ENCODE data around the gene KIF4B. TPM values are rescaled to one million over a fixed set of nuclear protein-coding genes. Genes with fewer than 3 reads are reported as not detected.

Gene KIF4B
- total RNA-seq, 1 donor from 2014 or later: not detected

GRCh38 chr5:155008669-155009068 lies 4.9 kb upstream of the KIF4B start:
- Mint-ChIP-seq H3K36me3 (ENCODE audit: unreplicated experiment) (no peaks in the 10 kb centered on the region), H3K4me3 (ENCODE audit: unreplicated experiment) (no peak overlapping the region), H3K27ac (ENCODE audit: unreplicated experiment) (no peak overlapping the region), H3K27me3 (ENCODE audit: unreplicated experiment) (peaks cover 23% of the 10 kb centered on the region), H3K9me3 (ENCODE audit: unreplicated experiment) (no peaks in the 10 kb centered on the region), H3K4me1 (ENCODE audit: unreplicated experiment) (no peaks in the 10 kb centered on the region)
- TF ChIP-seq CTCF (IDR thresholded peaks at IDR 0.05): no peak
- DNase-seq (ENCODE audit: extremely low spot score, unreplicated experiment): no peak

GRCh38 chr5:155010881-155011280 lies 2.7 kb upstream of the KIF4B start:
- H3K4me3 Mint-ChIP-seq (ENCODE audit: unreplicated experiment): no peak overlapping the region
- H3K4me1 Mint-ChIP-seq (ENCODE audit: unreplicated experiment): no peaks in the 10 kb centered on the region
- H3K9me3 Mint-ChIP-seq (ENCODE audit: unreplicated experiment): no peaks in the 10 kb centered on the region
- peaks cover 26% of the 10 kb centered on the region for H3K27me3 Mint-ChIP-seq (ENCODE audit: unreplicated experiment)
- no peak overlapping the region for H3K27ac Mint-ChIP-seq (ENCODE audit: unreplicated experiment)
- H3K36me3 Mint-ChIP-seq (ENCODE audit: unreplicated experiment): no peaks in the 10 kb centered on the region
- DNase-seq (ENCODE audit: extremely low spot score, unreplicated experiment): no peak
- no peak for TF ChIP-seq CTCF (IDR thresholded peaks at IDR 0.05)

- no peaks in the 10 kb centered on the region for H3K9me3 Mint-ChIP-seq (ENCODE audit: unreplicated experiment)
- H3K27ac Mint-ChIP-seq (ENCODE audit: unreplicated experiment): no peak overlapping the region
- H3K27me3 Mint-ChIP-seq (ENCODE audit: unreplicated experiment): peaks cover 22% of the 10 kb centered on the region
- no peaks in the 10 kb centered on the region for H3K36me3 Mint-ChIP-seq (ENCODE audit: unreplicated experiment)
- no peak overlapping the region for H3K4me3 Mint-ChIP-seq (ENCODE audit: unreplicated experiment)
- no peak for TF ChIP-seq CTCF (IDR thresholded peaks at IDR 0.05)
- no peaks in the 10 kb centered on the region for H3K4me1 Mint-ChIP-seq (ENCODE audit: unreplicated experiment)
- no peak for DNase-seq (ENCODE audit: extremely low spot score, unreplicated experiment)
Observed at GRCh38 chr5:155015239-155015638, 1.7 kb downstream of the KIF4B start.

GRCh38 chr5:155017610-155018009 lies 4.1 kb downstream of the KIF4B start:
- Mint-ChIP-seq H3K27ac (ENCODE audit: unreplicated experiment) (no peak overlapping the region), H3K36me3 (ENCODE audit: unreplicated experiment) (no peaks in the 10 kb centered on the region), H3K4me1 (ENCODE audit: unreplicated experiment) (no peaks in the 10 kb centered on the region), H3K9me3 (ENCODE audit: unreplicated experiment) (no peaks in the 10 kb centered on the region), H3K4me3 (ENCODE audit: unreplicated experiment) (no peak overlapping the region), H3K27me3 (ENCODE audit: unreplicated experiment) (peaks cover 9% of the 10 kb centered on the region)
- no peak for TF ChIP-seq CTCF (IDR thresholded peaks at IDR 0.05)
- no peak for DNase-seq (ENCODE audit: extremely low spot score, unreplicated experiment)

GRCh38 chr5:155019601-155020226 lies 6.2 kb downstream of the KIF4B start:
- Mint-ChIP-seq H3K4me3 (ENCODE audit: unreplicated experiment) (no peak overlapping the region), H3K27me3 (ENCODE audit: unreplicated experiment) (peaks cover 3% of the 10 kb centered on the region)

More at GRCh38 chr5:155019601-155020226, 6.2 kb downstream of the KIF4B start:
- Mint-ChIP-seq H3K4me1 (ENCODE audit: unreplicated experiment) (no peaks in the 10 kb centered on the region), H3K9me3 (ENCODE audit: unreplicated experiment) (no peaks in the 10 kb centered on the region), H3K27ac (ENCODE audit: unreplicated experiment) (no peak overlapping the region), H3K36me3 (ENCODE audit: unreplicated experiment) (no peaks in the 10 kb centered on the region)
- no peak for DNase-seq (ENCODE audit: extremely low spot score, unreplicated experiment)
- TF ChIP-seq CTCF (IDR thresholded peaks at IDR 0.05): no peak
